Fibroblast of skin of abdomen (primary cell): ENCODE results near the gene MLX.
"Not testable (repeated sequence)": the region's sequence is repeated elsewhere in the genome, so short reads cannot be mapped to it uniquely, and the experiment has no call there.

Experiments used
- DNase-seq: peaks from one replicate; pipeline ENCODE4 v3.0.0-alpha.2; 2013

The MLX gene

DNA sequence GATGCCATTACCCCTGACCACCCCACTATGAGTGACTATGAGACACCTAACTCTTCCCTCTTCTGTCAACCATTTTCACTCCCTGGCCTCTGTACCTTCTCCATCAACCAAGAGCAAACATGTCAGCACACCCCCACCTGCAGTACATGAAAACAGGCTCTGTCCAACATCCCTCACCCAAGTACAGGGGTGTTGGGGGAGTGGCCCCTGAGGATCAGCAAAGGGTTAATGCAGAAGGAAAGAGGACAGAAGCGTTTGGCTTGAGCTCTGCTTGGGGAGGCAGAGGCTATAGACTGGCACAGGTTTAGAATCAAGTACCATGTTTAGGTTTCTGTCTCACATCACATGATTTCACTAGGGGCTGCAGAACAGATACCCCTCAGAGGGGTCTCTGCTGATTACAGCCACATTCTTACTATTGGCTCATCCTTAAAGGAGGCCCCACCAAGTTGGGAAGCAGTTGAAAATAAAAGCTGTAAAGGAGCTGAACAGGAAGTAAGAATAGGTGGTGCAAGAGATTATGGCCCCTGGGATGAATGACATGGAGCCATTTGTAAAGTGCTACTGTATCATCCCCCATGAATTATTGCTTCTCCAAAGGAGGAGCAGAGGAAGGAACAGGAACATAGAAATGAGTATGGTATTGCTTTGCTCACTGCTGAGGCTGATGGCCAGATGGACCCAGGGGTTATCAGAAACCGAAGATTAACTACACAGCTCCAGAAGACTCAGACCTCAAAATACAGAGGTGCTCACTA is 13.1 kb downstream of the MLX start:
- DNase-seq, result no peak

DNA sequence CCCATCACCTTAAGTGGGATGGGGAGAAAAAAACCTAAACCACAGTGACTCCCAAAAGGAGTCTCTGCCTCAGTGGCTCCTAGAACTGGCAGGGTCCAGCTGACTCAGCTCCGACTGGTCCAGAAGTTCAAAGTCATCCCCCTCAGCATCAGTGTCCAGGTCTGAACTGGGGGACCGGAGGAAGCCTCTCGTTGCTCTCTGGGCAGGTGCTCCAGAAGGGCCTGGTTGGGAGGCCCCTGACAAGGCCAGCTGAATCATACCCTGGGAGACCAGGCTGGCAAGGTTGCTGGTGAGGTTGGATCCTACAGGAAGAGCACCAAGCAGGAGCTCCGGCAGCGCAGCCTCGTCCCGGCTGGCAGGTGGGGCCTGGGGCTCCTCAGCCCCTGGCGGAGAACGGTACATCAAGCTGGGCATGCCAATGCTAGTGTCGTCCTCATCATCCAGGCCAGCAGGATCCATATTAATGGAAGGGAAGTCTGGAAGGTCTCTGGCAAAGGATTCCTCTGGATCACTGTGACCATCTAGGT is 14.9 kb downstream of the MLX start:
- DNase-seq, result no peak

DNA sequence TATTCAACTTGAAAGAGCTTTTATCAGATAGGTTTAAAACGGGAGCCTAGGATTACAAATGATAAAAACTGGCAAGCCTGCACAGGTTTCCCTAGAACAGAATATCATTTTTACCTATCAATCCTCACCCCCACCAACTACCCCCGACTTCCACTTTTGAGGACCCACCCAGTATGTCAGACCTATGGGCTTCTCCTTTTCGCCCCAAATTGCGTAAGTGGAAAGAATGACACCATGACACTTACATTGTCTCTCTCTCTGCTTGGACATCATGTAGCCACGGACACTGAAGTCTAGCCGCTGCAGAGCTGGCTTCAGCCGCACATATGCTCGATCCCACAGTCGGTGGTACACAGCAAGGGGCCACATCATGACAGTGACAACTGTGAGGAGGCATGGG is 18.0 kb downstream of the MLX start:
- no peak for DNase-seq

DNA sequence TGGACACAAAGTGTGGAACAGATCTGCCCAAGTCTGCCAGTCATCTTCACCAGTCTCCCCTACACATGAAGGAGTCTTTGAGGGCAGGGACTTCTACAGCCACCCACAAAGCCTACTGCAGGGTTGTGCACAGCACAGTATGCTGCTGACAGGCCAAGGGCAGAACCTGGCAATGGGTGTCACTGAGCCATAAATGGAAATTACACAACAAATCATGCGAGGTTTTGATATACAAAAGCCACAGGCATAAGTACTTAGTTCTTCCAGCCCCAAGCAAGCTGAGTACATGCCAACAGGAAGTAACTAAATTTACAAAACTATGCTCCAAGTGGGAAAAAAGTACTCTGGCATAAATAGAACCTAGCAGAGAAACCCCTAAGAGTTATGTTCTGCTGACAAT is 18.5 kb downstream of the MLX start:
- no peak for DNase-seq

DNA sequence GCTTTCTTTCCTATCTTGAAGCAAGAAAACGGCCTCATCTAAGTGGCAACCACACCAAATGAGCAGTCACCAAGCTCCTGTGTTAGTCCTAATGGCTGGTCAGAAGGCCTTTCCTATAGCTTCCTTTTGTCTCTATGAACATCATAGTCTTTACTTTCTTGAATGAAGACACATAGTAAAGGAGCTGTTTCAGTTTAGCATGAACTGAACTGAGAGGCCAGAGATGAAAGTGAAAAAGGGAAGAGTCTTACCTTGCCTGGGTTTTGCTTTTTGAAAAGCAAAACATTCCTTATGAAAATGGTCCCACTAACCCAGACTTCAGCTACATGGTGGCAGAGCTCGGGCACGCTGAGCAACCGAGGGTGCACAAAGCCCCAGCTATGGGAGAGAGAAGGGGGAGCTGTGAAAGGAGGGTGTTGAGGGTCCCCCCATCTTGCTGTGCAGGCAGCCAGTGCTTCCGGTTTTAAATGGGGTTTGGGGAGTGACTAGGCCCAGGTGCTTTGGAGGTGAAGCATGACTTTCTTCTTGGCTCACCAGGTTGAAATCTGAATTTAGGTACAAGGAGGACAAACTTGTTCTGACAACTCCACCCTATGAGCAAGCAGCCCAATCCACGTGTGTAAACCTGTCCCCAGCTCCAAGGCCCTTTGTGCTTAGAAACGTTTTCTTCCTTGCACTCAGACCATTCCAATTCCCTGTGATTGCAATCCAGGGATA is 19.8 kb downstream of the MLX start:
- no peak for DNase-seq

DNA sequence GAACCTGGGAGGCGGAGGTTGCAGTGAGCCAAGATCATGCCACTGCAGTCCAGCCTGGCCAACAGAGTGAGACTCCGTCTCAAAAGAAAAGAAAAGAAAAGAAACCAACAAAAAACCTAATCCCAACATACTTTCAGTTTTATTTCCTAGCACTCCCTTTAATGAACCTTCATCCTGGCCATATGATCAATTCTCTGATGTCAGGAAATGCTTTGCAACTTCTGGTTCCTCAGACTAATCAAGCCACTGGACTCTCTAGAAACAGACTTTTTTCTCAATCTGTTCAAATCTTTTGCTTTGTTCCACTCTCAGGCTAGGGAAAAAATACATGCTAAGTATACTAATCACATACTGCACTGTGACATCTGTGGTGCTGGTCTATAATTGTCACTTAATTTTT is 24.0 kb downstream of the MLX start:
- DNase-seq, result no peak

DNA sequence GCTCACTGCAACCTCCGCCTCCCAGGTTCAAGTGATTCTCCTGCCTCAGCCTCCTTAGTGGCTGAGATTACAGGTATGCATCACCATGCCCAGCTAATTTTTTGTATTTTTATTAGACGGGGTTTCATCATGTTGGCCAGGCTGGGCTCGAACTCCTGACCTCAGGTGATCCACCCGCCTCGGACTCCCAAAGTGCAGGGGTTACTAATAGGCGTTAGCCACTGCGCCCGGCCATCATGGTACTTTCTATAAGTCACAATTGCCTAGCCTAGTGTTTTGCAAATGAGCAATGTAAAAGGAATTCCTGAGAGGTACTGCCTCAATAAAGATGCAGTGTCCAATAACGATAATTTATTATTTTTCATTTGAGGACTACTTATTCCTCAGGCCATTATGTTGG is 24.5 kb downstream of the MLX start:
- DNase-seq, result no peak

DNA sequence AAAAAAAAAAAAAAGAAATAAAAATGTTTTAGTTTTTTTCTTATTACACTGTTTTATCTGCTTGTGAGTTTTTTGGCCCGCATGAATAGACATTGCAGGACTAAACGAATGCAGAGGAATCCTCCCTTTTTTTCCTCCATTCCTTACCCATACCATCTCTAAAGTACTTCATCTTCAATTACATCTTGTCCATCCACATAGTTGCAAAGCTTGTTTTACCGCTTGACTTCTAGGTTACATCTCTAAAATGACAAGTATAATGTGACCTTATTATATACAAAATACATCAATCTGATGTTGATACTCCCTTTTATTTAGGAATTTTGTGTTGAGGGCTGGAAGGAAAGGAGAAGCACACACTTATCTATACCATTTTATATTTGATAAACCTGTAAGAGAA is 29.5 kb downstream of the MLX start:
- DNase-seq, result no peak

DNA sequence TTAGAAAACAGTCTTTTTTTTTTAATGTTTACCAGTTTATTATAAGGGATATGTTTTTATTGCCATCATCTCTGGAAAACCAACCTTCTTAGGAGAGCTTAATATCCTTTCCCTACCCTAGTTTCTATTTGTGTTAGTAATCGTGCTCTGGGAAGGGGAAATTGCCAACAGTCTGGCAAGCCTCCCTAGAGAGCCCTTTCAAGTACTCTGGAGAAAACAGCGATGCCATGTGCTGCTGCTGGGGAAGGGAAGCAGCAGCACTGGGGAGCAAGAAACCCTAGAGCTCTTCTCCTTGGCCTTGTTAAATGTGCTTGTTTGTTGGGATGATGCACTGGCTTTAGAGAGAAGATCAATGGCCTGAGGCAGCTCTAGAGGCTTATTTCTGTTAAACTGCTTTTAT is 32.0 kb downstream of the MLX start:
- DNase-seq, result no peak

DNA sequence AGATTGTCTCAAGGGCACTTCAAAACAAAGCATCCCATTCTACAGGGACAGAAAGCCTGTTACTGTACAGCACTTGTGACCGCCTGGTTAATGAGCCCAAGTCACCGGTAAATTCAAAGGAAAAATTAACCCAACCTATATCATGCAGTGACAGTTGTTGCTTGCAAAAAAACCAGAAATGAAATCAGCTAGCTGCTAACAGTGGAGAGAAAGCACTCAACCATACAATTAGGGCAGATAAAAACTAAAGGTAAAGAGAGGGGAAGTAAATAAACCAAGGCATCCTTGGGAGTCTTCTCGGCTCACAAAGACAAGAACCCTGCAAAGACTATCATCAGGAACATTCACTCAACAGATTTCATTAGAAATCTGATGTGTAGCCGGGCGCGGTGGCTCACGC is 36.4 kb downstream of the MLX start:
- no peak for DNase-seq

DNA sequence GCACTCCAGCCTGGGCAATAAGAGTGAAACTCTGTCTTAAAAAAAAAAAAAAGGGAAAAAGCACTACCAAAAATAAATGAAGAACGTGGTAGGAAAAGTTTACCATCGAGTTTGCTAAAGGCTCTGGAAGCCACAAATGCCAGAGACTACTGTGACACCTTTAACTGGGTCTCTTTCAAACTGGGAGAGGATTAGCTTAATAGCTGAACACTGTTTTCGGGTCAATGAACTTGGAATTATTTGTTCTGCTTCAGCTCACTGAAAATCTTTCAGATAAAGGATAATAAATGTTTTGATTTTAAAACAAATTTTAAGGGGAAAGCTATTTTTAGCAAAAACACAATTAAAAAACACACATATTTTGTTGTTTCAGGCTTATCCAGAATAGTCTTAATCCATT is 40.9 kb downstream of the MLX start:
- DNase-seq, result no peak

DNA sequence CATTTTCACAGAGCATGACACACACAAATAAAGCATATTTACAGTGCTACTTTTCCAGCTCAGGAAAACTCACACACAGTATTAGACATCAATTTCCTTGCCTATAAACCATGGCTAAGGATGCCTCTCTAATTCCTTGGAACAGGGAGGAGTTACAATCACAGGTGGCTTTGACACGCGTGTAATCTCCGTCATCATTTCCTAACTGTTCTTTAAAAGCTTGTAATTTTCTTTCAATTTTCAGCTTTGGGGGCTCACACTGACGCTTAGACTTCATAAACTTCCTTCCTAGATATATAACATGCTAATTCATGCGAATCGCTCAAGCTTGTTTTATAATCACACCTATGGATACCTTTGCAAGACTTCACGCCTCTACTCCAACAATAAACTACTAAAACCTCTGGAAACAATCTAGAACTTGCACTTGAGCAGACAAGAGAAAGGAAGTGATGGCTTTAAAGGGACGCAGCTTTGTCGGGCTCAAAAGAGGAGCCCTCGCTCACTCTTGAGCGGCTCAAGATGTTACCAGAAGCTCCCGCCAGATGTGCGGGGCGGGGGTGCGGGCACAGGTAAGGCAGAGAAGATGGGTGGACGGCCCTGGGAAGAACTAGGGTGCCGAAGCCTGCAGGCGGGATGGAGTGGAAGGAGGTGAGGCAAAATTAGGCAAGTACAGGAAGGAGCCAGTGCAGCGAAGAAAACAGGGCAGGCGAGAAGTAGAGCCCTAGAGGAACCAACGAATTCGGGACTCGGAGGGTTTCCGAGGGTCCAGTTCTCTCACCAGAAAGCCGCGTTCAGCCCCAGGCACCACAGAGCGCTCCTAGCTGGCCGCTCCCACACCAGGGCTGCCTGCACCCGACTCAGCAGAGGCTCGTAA is 41.6 kb downstream of the MLX start:
- no peak for DNase-seq

DNA sequence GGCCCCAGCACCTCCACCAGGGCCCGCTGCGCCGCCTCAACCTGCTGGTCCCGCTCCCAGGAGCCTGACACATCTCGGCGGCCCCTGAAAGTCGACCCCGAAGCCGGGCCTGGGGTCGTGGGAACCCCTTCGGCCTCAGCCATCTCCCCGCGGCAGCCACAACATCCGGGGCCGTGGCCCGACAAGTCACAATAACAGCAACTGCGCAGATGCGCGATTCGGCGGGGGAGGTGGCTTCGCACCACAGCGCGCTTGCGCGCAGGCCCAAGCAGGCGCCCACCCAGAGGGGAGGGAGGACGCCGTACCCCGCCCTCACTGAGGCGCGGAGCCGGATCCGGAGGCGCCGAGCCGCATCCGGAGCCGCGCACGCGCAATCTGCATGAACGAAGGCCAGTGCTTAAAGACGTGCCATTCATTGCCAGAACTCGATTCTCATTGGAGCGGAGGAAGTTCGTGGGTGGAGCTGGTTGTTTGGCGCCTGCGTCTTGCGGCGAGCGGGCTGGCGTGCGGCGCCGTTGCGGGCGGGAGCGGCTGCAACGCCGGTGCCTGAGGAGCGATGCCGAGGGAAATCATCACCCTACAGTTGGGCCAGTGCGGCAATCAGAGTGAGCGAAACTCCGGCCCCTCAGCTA is 42.4 kb downstream of the MLX start, which contains the start of the genes RETREG3 and TUBG1:
TSS of gene RETREG3 (minus strand) at position 193 of the 632 bp plus-strand sequence. CDS start at position 143, 50 bp downstream.
TSS of gene TUBG1 (plus strand) at position 502 of the 632 bp plus-strand sequence. CDS start at position 557, 55 bp downstream.
- DNase-seq, result peak; percentile 99

DNA sequence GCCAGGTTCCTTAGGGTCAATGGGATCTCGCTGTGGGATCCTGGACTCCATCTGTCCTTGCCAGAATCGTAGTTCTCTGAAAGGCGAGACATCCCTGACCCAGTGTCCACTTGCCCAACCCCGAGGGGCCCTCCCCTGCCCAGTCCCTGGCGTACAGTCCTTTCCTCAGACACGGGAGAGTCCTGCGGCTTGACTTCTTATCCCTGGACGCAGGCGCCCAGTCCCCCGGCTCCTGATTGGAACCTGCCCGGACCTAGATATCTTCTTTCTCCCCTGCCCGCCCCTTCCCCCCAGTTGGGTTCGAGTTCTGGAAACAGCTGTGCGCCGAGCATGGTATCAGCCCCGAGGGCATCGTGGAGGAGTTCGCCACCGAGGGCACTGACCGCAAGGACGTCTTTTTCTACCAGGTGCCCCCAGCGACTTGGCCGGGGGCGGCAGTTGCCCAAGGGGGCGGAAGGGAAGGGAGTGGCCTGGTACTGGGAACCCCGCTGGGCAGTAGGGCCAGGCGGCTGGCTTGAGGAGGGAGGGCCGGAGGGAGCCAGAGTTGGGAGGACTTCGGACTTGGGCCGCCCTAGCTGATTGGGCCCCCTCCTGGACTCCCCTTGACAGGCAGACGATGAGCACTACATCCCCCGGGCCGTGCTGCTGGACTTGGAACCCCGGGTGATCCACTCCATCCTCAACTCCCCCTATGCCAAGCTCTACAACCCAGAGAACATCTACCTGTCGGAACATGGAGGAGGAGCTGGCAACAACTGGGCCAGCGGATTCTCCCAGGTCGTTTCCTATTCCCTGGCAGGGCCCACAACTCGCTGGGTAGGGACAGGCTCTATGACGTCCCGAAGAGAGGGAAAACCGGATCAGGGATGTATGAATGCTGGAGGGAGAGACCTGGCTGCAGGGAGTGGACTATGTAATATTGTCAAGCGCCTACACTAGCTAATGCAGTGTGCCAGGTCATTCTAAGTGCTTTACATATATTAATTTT is 43.2 kb downstream of the MLX start:
- DNase-seq, result not testable (repeated sequence)

DNA sequence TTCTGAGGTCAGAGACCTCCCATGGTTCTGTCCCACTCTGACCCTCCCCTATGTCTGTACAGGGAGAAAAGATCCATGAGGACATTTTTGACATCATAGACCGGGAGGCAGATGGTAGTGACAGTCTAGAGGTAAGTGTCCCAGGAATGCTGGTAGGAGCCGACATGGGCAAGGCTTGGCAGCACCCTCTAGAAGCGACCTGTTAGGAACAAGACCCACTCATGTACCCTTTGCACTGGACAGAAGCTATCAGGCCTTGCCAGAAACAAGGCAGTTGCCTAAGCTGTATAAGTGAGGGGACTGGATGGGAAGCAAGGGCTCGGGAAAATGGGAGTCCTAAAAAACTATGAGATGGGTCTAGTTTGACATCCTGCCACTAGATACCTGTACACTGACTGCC is 45.1 kb downstream of the MLX start:
- no peak for DNase-seq

DNA sequence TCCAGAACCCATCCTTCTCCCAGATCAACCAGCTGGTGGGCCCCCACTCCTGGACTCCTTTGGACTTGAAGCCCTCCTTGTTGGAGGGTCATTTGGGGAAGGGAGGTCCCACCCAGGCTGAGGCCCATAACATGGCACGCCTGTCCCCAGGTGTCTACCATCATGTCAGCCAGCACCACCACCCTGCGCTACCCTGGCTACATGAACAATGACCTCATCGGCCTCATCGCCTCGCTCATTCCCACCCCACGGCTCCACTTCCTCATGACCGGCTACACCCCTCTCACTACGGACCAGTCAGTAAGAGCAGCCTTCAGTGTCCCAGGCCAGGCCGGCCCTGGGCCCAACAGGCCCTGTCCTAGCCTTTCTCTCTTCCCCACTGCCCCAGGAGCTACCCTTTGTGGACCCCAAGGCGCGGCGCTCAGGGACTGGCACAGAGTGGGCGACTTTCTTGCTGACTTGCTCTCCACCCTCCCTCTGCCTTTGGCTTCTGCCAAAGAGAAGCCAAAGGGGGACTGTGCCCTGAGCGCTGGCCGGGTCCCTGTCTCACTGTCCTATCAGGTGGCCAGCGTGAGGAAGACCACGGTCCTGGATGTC is 46.9 kb downstream of the MLX start:
- DNase-seq, result no peak

DNA sequence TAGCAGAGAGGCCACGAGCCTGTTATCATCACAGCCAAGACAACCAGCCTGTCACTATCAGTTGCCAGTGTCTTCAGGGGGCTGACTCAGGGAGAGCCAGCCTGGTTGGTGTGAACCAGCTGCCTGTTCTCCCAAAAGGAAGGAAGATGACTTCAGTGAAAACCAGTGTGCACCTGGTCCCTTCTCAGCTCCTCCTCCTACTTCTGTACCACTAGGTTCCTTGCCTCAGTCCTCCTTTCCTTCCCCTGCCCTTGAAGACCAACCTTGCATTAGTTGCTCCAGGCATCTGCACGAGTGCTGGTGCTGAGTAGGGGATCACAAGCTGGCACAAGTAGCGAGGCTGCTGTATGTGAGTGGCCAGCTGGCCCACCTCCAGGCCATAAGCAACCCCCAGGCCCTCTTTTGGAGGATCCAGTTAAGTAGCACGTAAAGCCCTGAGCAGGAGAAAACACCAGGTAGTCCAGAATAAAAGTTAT is 51.1 kb downstream of the MLX start:
- DNase-seq, result no peak

DNA sequence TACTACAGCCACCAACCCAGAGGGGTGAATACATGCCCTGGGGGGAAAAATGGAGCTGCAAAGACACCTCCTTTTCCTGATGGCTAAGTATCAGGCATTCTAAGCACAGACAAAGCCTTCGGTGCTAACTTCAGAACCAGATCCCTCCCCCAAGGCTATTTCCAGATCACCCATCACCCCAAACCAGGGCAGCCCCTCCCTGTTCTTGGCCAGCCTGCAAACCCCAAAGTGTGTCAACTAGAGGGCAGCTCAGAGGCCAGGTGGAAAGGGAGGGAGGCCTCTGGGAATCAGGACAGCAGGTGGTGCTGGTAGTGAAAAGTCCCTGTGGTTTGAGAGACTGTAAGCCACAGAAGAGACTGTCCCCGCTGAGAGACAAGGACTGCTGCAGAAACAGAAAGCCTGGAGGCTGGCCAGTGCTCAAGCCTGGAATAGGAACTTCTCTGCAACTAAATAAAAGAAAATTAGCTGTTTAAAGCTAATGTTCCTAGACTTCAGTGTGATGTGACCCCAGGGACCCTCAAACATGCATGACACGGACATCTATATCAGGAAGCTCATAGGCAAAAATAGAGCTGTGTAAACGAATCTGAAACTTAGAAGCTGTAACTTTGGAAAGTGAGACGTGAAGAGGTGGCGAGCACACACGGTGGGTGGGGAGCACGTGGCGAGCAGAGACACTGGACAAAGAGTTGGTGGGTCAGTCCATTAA is 51.7 kb downstream of the MLX start:
- no peak for DNase-seq

DNA sequence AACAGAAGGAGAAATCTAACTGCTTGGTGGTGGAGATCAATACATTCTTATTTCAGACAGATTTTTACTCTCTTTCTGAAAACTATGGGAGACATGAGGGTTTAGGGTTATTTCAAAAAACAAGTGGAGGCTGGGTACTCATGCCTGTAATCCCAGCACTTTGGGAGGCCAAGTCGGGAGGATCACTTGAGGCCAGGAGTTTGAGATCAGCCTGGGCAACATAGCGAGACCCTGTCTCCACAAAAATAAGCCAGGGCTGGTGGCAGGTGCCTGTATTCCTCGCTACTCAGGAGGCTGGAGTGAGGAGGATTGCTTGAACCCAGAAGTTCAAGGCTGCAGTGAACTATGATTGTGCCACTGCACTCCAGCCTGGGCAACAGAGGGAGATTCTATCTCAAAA is 55.1 kb downstream of the MLX start:
- DNase-seq, result not testable (repeated sequence)
